Measurements from ENCODE around the gene GSE1. TPM values are rescaled to one million over a fixed set of nuclear protein-coding genes. Genes with fewer than 3 reads are reported as not detected.

GSE1 gene
- total and polyA plus RNA-seq, 2 of the 13 experiments (the other 11 are each of a cell fraction or from before 2014, with no cell fraction given), result 16.1 to 31.2 TPM

- TF ChIP-seq ZNF281 (CRISPR knock-in tag; IDR thresholded peaks at IDR 0.05; ENCODE audit: borderline replicate concordance), result peak; percentile 71
- TF ChIP-seq ZNF496 (CRISPR knock-in tag; IDR thresholded peaks at IDR 0.05; ENCODE audit: insufficient replicate concordance), result no peak
- peak; percentile 50; the same call in 1 of the 2 replicates for TF ChIP-seq JUND (CRISPR knock-in tag; IDR thresholded peaks at IDR 0.05)
- peak; percentile 45; the same call in 1 of the 2 replicates for TF ChIP-seq SOX5 (CRISPR knock-in tag; IDR thresholded peaks at IDR 0.05; ENCODE audit: borderline replicate concordance)
- TF ChIP-seq ZNF124 (CRISPR knock-in tag; IDR thresholded peaks at IDR 0.05), result peak; percentile 93; the same call in 1 of the 2 replicates
- 0 out of 2 replicates have a peak, but pooled peaks have one; percentile 86 for TF ChIP-seq EED (CRISPR knock-in tag; IDR thresholded peaks at IDR 0.05)
- TF ChIP-seq ZNF441 (CRISPR knock-in tag; IDR thresholded peaks at IDR 0.05; ENCODE audit: borderline replicate concordance), result 0 out of 2 replicates have a peak, but pooled peaks have one; percentile 46
- TF ChIP-seq YEATS4 (CRISPR knock-in tag; IDR thresholded peaks at IDR 0.05; ENCODE audit: borderline replicate concordance), result 0 out of 2 replicates have a peak, but pooled peaks have one; percentile 8
- TF ChIP-seq GFI1 (CRISPR knock-in tag; IDR thresholded peaks at IDR 0.05; ENCODE audit: borderline replicate concordance), result peak; percentile 70; the same call in 1 of the 2 replicates
- TF ChIP-seq GLI4 (CRISPR knock-in tag; IDR thresholded peaks at IDR 0.05; ENCODE audit: borderline replicate concordance), result no peak; the same call in 1 of the 2 replicates
- no peak for TF ChIP-seq JDP2 (CRISPR knock-in tag; IDR thresholded peaks at IDR 0.05; ENCODE audit: borderline replicate concordance)
- 0 out of 2 replicates have a peak, but pooled peaks have one; percentile 30 for TF ChIP-seq DMAP1 (CRISPR knock-in tag; IDR thresholded peaks at IDR 0.05)
- TF ChIP-seq ZNF446 (CRISPR knock-in tag; IDR thresholded peaks at IDR 0.05), result peak; percentile 52; the same call in 1 of the 2 replicates
- TF ChIP-seq ERF (CRISPR knock-in tag; IDR thresholded peaks at IDR 0.05), result peak; percentile 89
- TF ChIP-seq, protein P1, sequence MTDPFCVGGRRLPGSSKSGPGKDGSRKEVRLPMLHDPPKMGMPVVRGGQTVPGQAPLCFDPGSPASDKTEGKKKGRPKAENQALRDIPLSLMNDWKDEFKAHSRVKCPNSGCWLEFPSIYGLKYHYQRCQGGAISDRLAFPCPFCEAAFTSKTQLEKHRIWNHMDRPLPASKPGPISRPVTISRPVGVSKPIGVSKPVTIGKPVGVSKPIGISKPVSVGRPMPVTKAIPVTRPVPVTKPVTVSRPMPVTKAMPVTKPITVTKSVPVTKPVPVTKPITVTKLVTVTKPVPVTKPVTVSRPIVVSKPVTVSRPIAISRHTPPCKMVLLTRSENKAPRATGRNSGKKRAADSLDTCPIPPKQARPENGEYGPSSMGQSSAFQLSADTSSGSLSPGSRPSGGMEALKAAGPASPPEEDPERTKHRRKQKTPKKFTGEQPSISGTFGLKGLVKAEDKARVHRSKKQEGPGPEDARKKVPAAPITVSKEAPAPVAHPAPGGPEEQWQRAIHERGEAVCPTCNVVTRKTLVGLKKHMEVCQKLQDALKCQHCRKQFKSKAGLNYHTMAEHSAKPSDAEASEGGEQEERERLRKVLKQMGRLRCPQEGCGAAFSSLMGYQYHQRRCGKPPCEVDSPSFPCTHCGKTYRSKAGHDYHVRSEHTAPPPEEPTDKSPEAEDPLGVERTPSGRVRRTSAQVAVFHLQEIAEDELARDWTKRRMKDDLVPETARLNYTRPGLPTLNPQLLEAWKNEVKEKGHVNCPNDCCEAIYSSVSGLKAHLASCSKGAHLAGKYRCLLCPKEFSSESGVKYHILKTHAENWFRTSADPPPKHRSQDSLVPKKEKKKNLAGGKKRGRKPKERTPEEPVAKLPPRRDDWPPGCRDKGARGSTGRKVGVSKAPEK (CRISPR knock-in tag; IDR thresholded peaks at IDR 0.05; ENCODE audit: borderline replicate concordance), result peak; percentile 66; the same call in 1 of the 2 replicates
- 0 out of 2 replicates have a peak, but pooled peaks have one; percentile 58 for TF ChIP-seq ZSCAN25 (CRISPR knock-in tag; IDR thresholded peaks at IDR 0.05)
- no peak for TF ChIP-seq TOPORS (CRISPR knock-in tag; IDR thresholded peaks at IDR 0.05)
- TF ChIP-seq ZBTB43 (CRISPR knock-in tag; conservative IDR thresholded peaks at IDR 0.05), result peak; percentile 42; the same call in 1 of the 2 replicates
- TF ChIP-seq ZSCAN20 (CRISPR knock-in tag; IDR thresholded peaks at IDR 0.05; ENCODE audit: borderline replicate concordance), result peak; percentile 74; the same call in 1 of the 2 replicates
- no peak for TF ChIP-seq ATF7 (IDR thresholded peaks at IDR 0.05)
- TF ChIP-seq ATF7 (CRISPR knock-in tag; IDR thresholded peaks at IDR 0.05), result peak; percentile 79
These were observed 2.5 kb upstream of the GSE1 start (continued) for GRCh38 chr16:85610446-85611193.
